Esophagus squamous epithelium (tissue), 4 donors: ENCODE measurements around the gene RPS6KA1.

Experiments used
- CTCF ChIP-seq, 6 experiments: fragments of 450-650 bp in 4 of 6; fragments of 200-600 bp in 2 of 6; sonication (generic) in 2 of 6; IDR thresholded peaks; one replicate each; pipeline ENCODE4 v1.5.1; 2016 to 2019; ENCODE audit warnings: antibody characterized with exemption in 6 of 6, mild to moderate bottlenecking in 4 of 6, moderate library complexity in 4 of 6
- POLR2A ChIP-seq, 4 donors: fragments of 450-650 bp; IDR thresholded peaks; one replicate each; pipeline ENCODE4 v1.6.1; 2017; ENCODE audit warnings: antibody characterized with exemption in 4 of 4, mild to moderate bottlenecking in 4 of 4, moderate library complexity in 3 of 4

DNA sequence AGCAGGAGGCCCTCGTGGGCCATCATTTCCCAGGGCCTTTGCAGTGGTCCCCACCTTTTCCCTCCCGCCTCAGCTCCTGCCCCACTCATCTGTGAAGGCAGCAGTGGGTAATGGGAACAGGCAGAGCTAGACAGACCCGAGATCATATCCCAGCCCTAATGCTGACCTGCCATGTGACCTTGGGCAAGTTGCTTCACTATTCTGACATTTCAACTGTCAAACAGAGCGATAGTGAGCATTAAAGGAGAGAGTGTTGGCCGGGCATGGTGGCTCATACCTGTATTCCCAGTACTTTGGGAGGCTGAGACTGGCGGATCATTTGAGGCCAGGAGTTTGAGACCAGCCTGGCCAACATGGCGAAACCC lies 51.7 kb downstream of the RPS6KA1 start:
- TF ChIP-seq CTCF (IDR thresholded peaks at IDR 0.05) = no peak
- no peak for TF ChIP-seq POLR2A (IDR thresholded peaks at IDR 0.05)
